Measurements from ENCODE around the gene FNDC3B.
A peak's percentile ranks its signal among the peaks of the same experiment; 100 is the strongest.

FNDC3B gene

GRCh38 chr3:172209333-172210321, 170.2 kb downstream of the FNDC3B start:
- H3K4me1 Mint-ChIP-seq (ENCODE audit: low read depth), result peaks cover 4% of the 10 kb centered on the region
- H3K4me3 Mint-ChIP-seq, result no peak overlapping the region
- peaks cover 13% of the 10 kb centered on the region for H3K36me3 Mint-ChIP-seq
- H3K27me3 Mint-ChIP-seq, result no peaks in the 10 kb centered on the region
- no peak overlapping the region for H3K27ac Mint-ChIP-seq
- H3K9me3 Mint-ChIP-seq (ENCODE audit: low read depth), result peaks cover 10% of the 10 kb centered on the region

- H3K27ac Mint-ChIP-seq, result no peak overlapping the region
- H3K4me1 Mint-ChIP-seq (ENCODE audit: low read depth), result peaks cover 4% of the 10 kb centered on the region
- H3K9me3 Mint-ChIP-seq (ENCODE audit: low read depth), result peaks cover 4% of the 10 kb centered on the region
- H3K4me3 Mint-ChIP-seq, result no peak overlapping the region
- peaks cover 8% of the 10 kb centered on the region for H3K36me3 Mint-ChIP-seq
- H3K27me3 Mint-ChIP-seq, result no peaks in the 10 kb centered on the region
Measured at GRCh38 chr3:172210355-172210754, 171.0 kb downstream of the FNDC3B start.

GRCh38 chr3:172211123-172211522, 171.7 kb downstream of the FNDC3B start:
- Mint-ChIP-seq H3K4me3 (no peak overlapping the region), H3K9me3 (ENCODE audit: low read depth) (no peaks in the 10 kb centered on the region), H3K36me3 (peaks cover 6% of the 10 kb centered on the region), H3K27me3 (no peaks in the 10 kb centered on the region), H3K27ac (no peak overlapping the region), H3K4me1 (ENCODE audit: low read depth) (peaks cover 4% of the 10 kb centered on the region)

- Mint-ChIP-seq H3K4me1 (ENCODE audit: low read depth) (peaks cover 4% of the 10 kb centered on the region), H3K9me3 (ENCODE audit: low read depth) (no peaks in the 10 kb centered on the region), H3K36me3 (peaks cover 3% of the 10 kb centered on the region), H3K27me3 (no peaks in the 10 kb centered on the region), H3K4me3 (no peak overlapping the region), H3K27ac (no peak overlapping the region)
Measured at GRCh38 chr3:172213200-172213599, 173.8 kb downstream of the FNDC3B start.

- H3K27me3 Mint-ChIP-seq, result no peaks in the 10 kb centered on the region
- H3K27ac Mint-ChIP-seq, result no peak overlapping the region
- no peak overlapping the region for H3K4me3 Mint-ChIP-seq
- H3K9me3 Mint-ChIP-seq (ENCODE audit: low read depth), result no peaks in the 10 kb centered on the region
- peaks cover 9% of the 10 kb centered on the region for H3K4me1 Mint-ChIP-seq (ENCODE audit: low read depth)
- H3K36me3 Mint-ChIP-seq, result peaks cover 3% of the 10 kb centered on the region
Measured at GRCh38 chr3:172213904-172214303, 174.5 kb downstream of the FNDC3B start.

GRCh38 chr3:172216267-172216666, 176.9 kb downstream of the FNDC3B start:
- H3K4me1 Mint-ChIP-seq (ENCODE audit: low read depth), result peaks cover 13% of the 10 kb centered on the region
- no peaks in the 10 kb centered on the region for H3K27me3 Mint-ChIP-seq
- H3K4me3 Mint-ChIP-seq, result no peak overlapping the region
- no peaks in the 10 kb centered on the region for H3K9me3 Mint-ChIP-seq (ENCODE audit: low read depth)
- no peak overlapping the region for H3K27ac Mint-ChIP-seq
- H3K36me3 Mint-ChIP-seq, result peaks cover 3% of the 10 kb centered on the region

GRCh38 chr3:172216911-172217310, 177.5 kb downstream of the FNDC3B start:
- Mint-ChIP-seq H3K36me3 (peaks cover 3% of the 10 kb centered on the region), H3K9me3 (ENCODE audit: low read depth) (no peaks in the 10 kb centered on the region), H3K4me3 (no peak overlapping the region), H3K27me3 (no peaks in the 10 kb centered on the region), H3K4me1 (ENCODE audit: low read depth) (peaks cover 13% of the 10 kb centered on the region), H3K27ac (no peak overlapping the region)

GRCh38 chr3:172217877-172218276, 178.5 kb downstream of the FNDC3B start:
- H3K27ac Mint-ChIP-seq, result peak overlapping the region; percentile 24
- no peaks in the 10 kb centered on the region for H3K27me3 Mint-ChIP-seq
- H3K4me3 Mint-ChIP-seq, result no peak overlapping the region
- H3K9me3 Mint-ChIP-seq (ENCODE audit: low read depth), result no peaks in the 10 kb centered on the region
- peaks cover 13% of the 10 kb centered on the region for H3K4me1 Mint-ChIP-seq (ENCODE audit: low read depth)
- no peaks in the 10 kb centered on the region for H3K36me3 Mint-ChIP-seq

GRCh38 chr3:172218350-172219323, 179.3 kb downstream of the FNDC3B start:
- no peaks in the 10 kb centered on the region for H3K36me3 Mint-ChIP-seq

GRCh38 chr3:172219750-172220149, 180.4 kb downstream of the FNDC3B start:
- Mint-ChIP-seq H3K27me3 (no peaks in the 10 kb centered on the region), H3K9me3 (ENCODE audit: low read depth) (no peaks in the 10 kb centered on the region), H3K4me3 (no peak overlapping the region), H3K27ac (no peak overlapping the region), H3K4me1 (ENCODE audit: low read depth) (peaks cover 9% of the 10 kb centered on the region), H3K36me3 (no peaks in the 10 kb centered on the region)

More at GRCh38 chr3:172218350-172219323, 179.3 kb downstream of the FNDC3B start:
- Mint-ChIP-seq H3K9me3 (ENCODE audit: low read depth) (no peaks in the 10 kb centered on the region), H3K27me3 (no peaks in the 10 kb centered on the region), H3K4me1 (ENCODE audit: low read depth) (peaks cover 12% of the 10 kb centered on the region), H3K4me3 (no peak overlapping the region), H3K27ac (no peak overlapping the region)

- H3K9me3 Mint-ChIP-seq (ENCODE audit: low read depth), result no peaks in the 10 kb centered on the region
- H3K36me3 Mint-ChIP-seq, result peaks cover 5% of the 10 kb centered on the region
- H3K27ac Mint-ChIP-seq, result no peak overlapping the region
- no peaks in the 10 kb centered on the region for H3K27me3 Mint-ChIP-seq
- H3K4me3 Mint-ChIP-seq, result no peak overlapping the region
- H3K4me1 Mint-ChIP-seq (ENCODE audit: low read depth), result peaks cover 9% of the 10 kb centered on the region
Measured at GRCh38 chr3:172221547-172221946, 182.2 kb downstream of the FNDC3B start.

- Mint-ChIP-seq H3K36me3 (peaks cover 14% of the 10 kb centered on the region), H3K9me3 (ENCODE audit: low read depth) (no peaks in the 10 kb centered on the region), H3K4me3 (no peak overlapping the region), H3K4me1 (ENCODE audit: low read depth) (peaks cover 9% of the 10 kb centered on the region), H3K27me3 (no peaks in the 10 kb centered on the region), H3K27ac (no peak overlapping the region)
Measured at GRCh38 chr3:172222478-172223071, 183.2 kb downstream of the FNDC3B start.

- Mint-ChIP-seq H3K9me3 (ENCODE audit: low read depth) (no peaks in the 10 kb centered on the region), H3K36me3 (peaks cover 23% of the 10 kb centered on the region), H3K4me3 (no peak overlapping the region), H3K4me1 (ENCODE audit: low read depth) (peaks cover 4% of the 10 kb centered on the region), H3K27ac (no peak overlapping the region), H3K27me3 (no peaks in the 10 kb centered on the region)
Measured at GRCh38 chr3:172223870-172224269, 184.5 kb downstream of the FNDC3B start.

GRCh38 chr3:172224560-172225214, 185.3 kb downstream of the FNDC3B start:
- no peaks in the 10 kb centered on the region for H3K27me3 Mint-ChIP-seq
- no peak overlapping the region for H3K27ac Mint-ChIP-seq
- H3K4me3 Mint-ChIP-seq, result no peak overlapping the region
- peaks cover 30% of the 10 kb centered on the region for H3K36me3 Mint-ChIP-seq
- no peaks in the 10 kb centered on the region for H3K9me3 Mint-ChIP-seq (ENCODE audit: low read depth)
- H3K4me1 Mint-ChIP-seq (ENCODE audit: low read depth), result peaks cover 4% of the 10 kb centered on the region
